Hepatocyte (in vitro differentiated cells): Measurements from ENCODE around the gene MACC1. TPM values are rescaled to one million over a fixed set of nuclear protein-coding genes. Genes with fewer than 3 reads are reported as not detected.

ENCODE experiments used
- DNase-seq: peaks from one replicate; pipeline ENCODE4 v3.0.0-alpha.2; 2016; ENCODE audit warnings: low spot score
- H2AFZ ChIP-seq: fragments of 200-600 bp; sonication (generic); 2 replicates; pipeline ENCODE4 v1.6.0; 2016; ENCODE audit warnings: antibody characterized with exemption, mild to moderate bottlenecking
- H3K27ac ChIP-seq: fragments of 200-600 bp; sonication (generic); 2 replicates; pipeline ENCODE4 v1.5.1; 2016; ENCODE audit warnings: mild to moderate bottlenecking
- H3K27me3 ChIP-seq: fragments of 200-600 bp; sonication (generic); 2 replicates; pipeline ENCODE4 v1.6.1; 2016
- H3K36me3 ChIP-seq: fragments of 200-600 bp; sonication (generic); replicated peaks from 2 replicates; pipeline ENCODE4 v1.5.1; 2016; ENCODE audit warnings: low read depth; ENCODE audit not compliant: insufficient read depth
- H3K4me1 ChIP-seq: fragments of 200-600 bp; sonication (generic); 2 replicates; pipeline ENCODE4 v1.5.1; 2016; ENCODE audit warnings: mild to moderate bottlenecking, moderate library complexity; ENCODE audit not compliant: insufficient read depth
- H3K4me2 ChIP-seq: fragments of 200-600 bp; sonication (generic); 2 replicates; pipeline ENCODE4 v1.6.0; 2016
- H3K4me3 ChIP-seq: fragments of 200-600 bp; sonication (generic); 2 replicates; pipeline ENCODE4 v1.5.1; 2016; ENCODE audit warnings: mild to moderate bottlenecking
- H3K79me2 ChIP-seq: fragments of 200-600 bp; sonication (generic); 2 replicates; pipeline ENCODE4 v1.6.0; 2017; ENCODE audit warnings: mild to moderate bottlenecking
- H3K9me2 ChIP-seq: fragments of 200-600 bp; sonication (generic); replicated peaks from 2 replicates; pipeline ENCODE4 v1.6.0; 2017; ENCODE audit warnings: mild to moderate bottlenecking; ENCODE audit not compliant: insufficient read depth
- H3K9me3 ChIP-seq: fragments of 200-600 bp; sonication (generic); 2 replicates; pipeline ENCODE4 v1.5.1; 2016; ENCODE audit warnings: low read depth, mild to moderate bottlenecking
- H4K20me1 ChIP-seq: fragments of 200-600 bp; sonication (generic); 2 replicates; pipeline ENCODE4 v1.6.0; 2016; ENCODE audit warnings: mild to moderate bottlenecking; ENCODE audit not compliant: insufficient read depth, poor library complexity, severe bottlenecking
- EZH2 ChIP-seq: fragments of 200-600 bp; sonication (generic); IDR thresholded peaks from 2 replicates; pipeline ENCODE4 v1.6.1; 2016; ENCODE audit warnings: antibody characterized with exemption, mild to moderate bottlenecking, borderline replicate concordance
- EZH2phosphoT487 ChIP-seq: fragments of 200-600 bp; sonication (generic); IDR thresholded peaks from one replicate; pipeline ENCODE4 v1.6.1; 2018; ENCODE audit warnings: antibody characterized with exemption, mild to moderate bottlenecking, low read depth, moderate library complexity; ENCODE audit not compliant: unreplicated experiment, severe bottlenecking
- WGBS: methylation state at CpG from one replicate; pipeline ENCODE4 v1.1.6; 2016; ENCODE audit warnings: low lambda C conversion rate; ENCODE audit errors: missing lambda C conversion rate; 5-methylcytosine and 5-hydroxymethylcytosine counted together
- polyA plus RNA-seq: library from polyadenylated mRNA; unstranded; fragments of >200 nt; fragmentation: Nextera tagmentation; extraction: Ambion mirVana; gene quantifications from 2 replicates; pipeline ENCODE4 v1.2.1, GENCODE V29; 2016
- total RNA-seq: library from RNA; depleted of rRNA; stranded (reverse); fragments of >200 nt; gene quantifications from 2 replicates; pipeline ENCODE4 v1.2.3, GENCODE V29; 2014
- TF ChIP-seq, protein P1 (sequence below): fragments of 200-600 bp; sonication (generic); IDR thresholded peaks from 2 replicates; pipeline ENCODE4 v1.5.1; 2016; ENCODE audit warnings: antibody characterized with exemption, mild to moderate bottlenecking; ENCODE audit not compliant: poor library complexity

The MACC1 gene
- total and polyA plus RNA-seq, 2 experiments from 2014 or later: 6.9 to 46.0 TPM

DNA sequence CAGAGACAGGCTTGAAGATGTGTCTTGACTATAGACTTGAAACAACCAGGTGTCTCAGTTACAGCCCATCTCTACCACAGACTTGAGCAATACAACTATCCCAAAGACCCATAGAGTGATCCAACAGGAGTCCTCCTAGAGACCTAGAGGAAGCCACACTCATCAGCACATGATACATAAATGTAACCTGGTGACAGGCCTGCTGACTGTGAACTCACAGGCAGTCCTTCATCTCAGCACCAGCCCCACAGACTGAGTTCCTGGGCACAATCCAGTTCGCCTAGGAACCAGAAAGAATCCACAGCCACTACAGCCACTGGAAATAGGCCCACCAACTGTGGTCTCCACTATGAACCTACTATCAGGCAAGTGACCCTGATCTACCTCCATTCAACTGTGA lies 121.3 kb downstream of the MACC1 start:
- H3K9me2 ChIP-seq: no peaks in the 10 kb centered on the region
- H3K9me3 ChIP-seq: no peaks in the 10 kb centered on the region
- H3K4me3 ChIP-seq: no peak overlapping the region
- no peaks in the 10 kb centered on the region for H3K36me3 ChIP-seq
- H3K79me2 ChIP-seq: no peaks in the 10 kb centered on the region
- no peak overlapping the region for H3K4me2 ChIP-seq
- no peak overlapping the region for H2AFZ ChIP-seq
- H4K20me1 ChIP-seq: no peaks in the 10 kb centered on the region
- H3K4me1 ChIP-seq: no peaks in the 10 kb centered on the region
- 96% methylated on average over 1 of the region's 1 CpG for WGBS
- H3K27ac ChIP-seq: no peak overlapping the region
- DNase-seq: no peak
- H3K27me3 ChIP-seq: no peaks in the 10 kb centered on the region
- no peak for TF ChIP-seq EZH2
- no peak for TF ChIP-seq EZH2phosphoT487
- TF ChIP-seq, protein P1, sequence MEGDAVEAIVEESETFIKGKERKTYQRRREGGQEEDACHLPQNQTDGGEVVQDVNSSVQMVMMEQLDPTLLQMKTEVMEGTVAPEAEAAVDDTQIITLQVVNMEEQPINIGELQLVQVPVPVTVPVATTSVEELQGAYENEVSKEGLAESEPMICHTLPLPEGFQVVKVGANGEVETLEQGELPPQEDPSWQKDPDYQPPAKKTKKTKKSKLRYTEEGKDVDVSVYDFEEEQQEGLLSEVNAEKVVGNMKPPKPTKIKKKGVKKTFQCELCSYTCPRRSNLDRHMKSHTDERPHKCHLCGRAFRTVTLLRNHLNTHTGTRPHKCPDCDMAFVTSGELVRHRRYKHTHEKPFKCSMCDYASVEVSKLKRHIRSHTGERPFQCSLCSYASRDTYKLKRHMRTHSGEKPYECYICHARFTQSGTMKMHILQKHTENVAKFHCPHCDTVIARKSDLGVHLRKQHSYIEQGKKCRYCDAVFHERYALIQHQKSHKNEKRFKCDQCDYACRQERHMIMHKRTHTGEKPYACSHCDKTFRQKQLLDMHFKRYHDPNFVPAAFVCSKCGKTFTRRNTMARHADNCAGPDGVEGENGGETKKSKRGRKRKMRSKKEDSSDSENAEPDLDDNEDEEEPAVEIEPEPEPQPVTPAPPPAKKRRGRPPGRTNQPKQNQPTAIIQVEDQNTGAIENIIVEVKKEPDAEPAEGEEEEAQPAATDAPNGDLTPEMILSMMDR: no peak

- Histone ChIP-seq H3K9me2 (no peaks in the 10 kb centered on the region), H3K27ac (no peak overlapping the region)
- WGBS: 95% methylated on average over 4 of the region's 4 CpGs
Observed at GRCh38 chr7:20095436-20095835, 121.7 kb downstream of the MACC1 start.

DNA sequence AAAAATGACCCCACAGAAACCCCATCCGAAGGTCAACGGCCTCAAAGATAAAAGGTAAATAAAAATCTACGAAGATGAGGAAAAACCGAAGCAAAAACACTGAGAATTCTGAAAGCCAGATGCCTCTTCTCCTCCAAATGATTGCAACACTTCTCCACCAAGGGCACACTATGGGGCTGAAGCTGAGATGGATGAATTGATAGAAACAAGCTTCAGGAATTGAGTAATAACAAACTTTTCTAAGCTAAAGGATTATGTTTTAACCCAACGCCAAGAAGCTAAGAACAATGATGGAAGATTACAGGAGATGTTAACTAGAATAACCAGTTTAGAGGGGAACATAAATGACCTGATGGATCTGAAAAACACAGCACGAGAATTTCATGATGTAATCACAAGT lies 127.8 kb downstream of the MACC1 start:
- Histone ChIP-seq H4K20me1 (no peaks in the 10 kb centered on the region), H3K27me3 (no peaks in the 10 kb centered on the region), H3K79me2 (no peaks in the 10 kb centered on the region), H3K4me1 (no peaks in the 10 kb centered on the region), H3K4me2 (no peak overlapping the region), H3K9me2 (no peaks in the 10 kb centered on the region), H3K9me3 (no peaks in the 10 kb centered on the region), H3K36me3 (no peaks in the 10 kb centered on the region), H2AFZ (peak overlapping the region; percentile 13), H3K27ac (no peak overlapping the region), H3K4me3 (no peak overlapping the region)
- TF ChIP-seq EZH2: no peak
- TF ChIP-seq, protein P1: no peak
- no peak for TF ChIP-seq EZH2phosphoT487
- 59% methylated on average over 6 of the region's 6 CpGs for WGBS
- no peak for DNase-seq

More at GRCh38 chr7:20095436-20095835, 121.7 kb downstream of the MACC1 start:
- no peaks in the 10 kb centered on the region for H3K79me2 ChIP-seq
- TF ChIP-seq EZH2: no peak
- TF ChIP-seq, protein P1: no peak
- no peak for TF ChIP-seq EZH2phosphoT487
- no peaks in the 10 kb centered on the region for H4K20me1 ChIP-seq
- H3K4me1 ChIP-seq: no peaks in the 10 kb centered on the region
- no peak for DNase-seq
- no peaks in the 10 kb centered on the region for H3K9me3 ChIP-seq
- no peak overlapping the region for H3K4me3 ChIP-seq
- no peak overlapping the region for H2AFZ ChIP-seq
- no peaks in the 10 kb centered on the region for H3K27me3 ChIP-seq
- no peak overlapping the region for H3K4me2 ChIP-seq
- no peaks in the 10 kb centered on the region for H3K36me3 ChIP-seq

DNA sequence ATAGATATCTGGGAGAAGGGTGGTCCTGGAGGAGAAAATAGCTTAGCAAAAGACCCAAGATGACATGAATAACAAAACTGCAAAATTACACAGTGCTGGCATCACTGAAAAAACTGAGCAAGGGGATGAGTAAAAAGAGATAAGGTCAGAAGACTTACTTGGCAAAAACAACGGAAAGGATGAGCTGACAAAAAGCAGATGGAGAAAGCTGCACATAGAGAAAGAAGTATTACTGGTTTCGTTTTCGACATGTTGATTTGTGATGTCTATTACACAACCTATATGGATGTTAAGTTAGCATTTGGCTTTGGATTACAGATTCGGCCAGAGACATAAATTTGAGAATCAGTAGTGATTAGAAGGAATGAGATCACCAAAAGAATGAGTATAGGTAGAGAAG lies 132.1 kb downstream of the MACC1 start:
- no peaks in the 10 kb centered on the region for H3K27me3 ChIP-seq
- peak; percentile 26 for DNase-seq
- H3K9me3 ChIP-seq: no peaks in the 10 kb centered on the region
- peak overlapping the region; percentile 75 for H3K27ac ChIP-seq
- no peaks in the 10 kb centered on the region for H4K20me1 ChIP-seq
- TF ChIP-seq EZH2: no peak
- no peak for TF ChIP-seq EZH2phosphoT487
- TF ChIP-seq, protein P1: no peak
- no peak overlapping the region for H3K4me2 ChIP-seq
- H3K4me1 ChIP-seq: no peaks in the 10 kb centered on the region
- H3K79me2 ChIP-seq: no peaks in the 10 kb centered on the region
- H2AFZ ChIP-seq: no peak overlapping the region
- WGBS: 57% methylated on average over 4 of the region's 4 CpGs
- no peak overlapping the region for H3K4me3 ChIP-seq
- no peaks in the 10 kb centered on the region for H3K36me3 ChIP-seq
- H3K9me2 ChIP-seq: no peaks in the 10 kb centered on the region
